ENCODE measurements around the gene SLC12A3.
"Not testable (repeated sequence)": the region's sequence is repeated elsewhere in the genome, so short reads cannot be mapped to it uniquely, and the experiment has no call there.

The SLC12A3 gene

GRCh38 chr16:56927471-56927870, 62.5 kb downstream of the SLC12A3 start:
- no peak for DNase-seq

GRCh38 chr16:56929639-56930038, 64.6 kb downstream of the SLC12A3 start:
- DNase-seq, result no peak

GRCh38 chr16:56930486-56931270, 65.7 kb downstream of the SLC12A3 start:
- DNase-seq, result no peak

GRCh38 chr16:56931271-56931891, 66.4 kb downstream of the SLC12A3 start:
- no peak for DNase-seq

- DNase-seq, result peak; percentile 97
These were observed 67.1 kb downstream of the SLC12A3 start, which contains the start of gene HERPUD1 for GRCh38 chr16:56931892-56932720. HERPUD1 (plus strand) TSS chr16:56932142; CDS start chr16:56932245, 103 bp downstream.

GRCh38 chr16:56932721-56933619, 68.0 kb downstream of the SLC12A3 start:
- DNase-seq, result no peak

- DNase-seq, result no peak
These were observed 69.0 kb downstream of the SLC12A3 start for GRCh38 chr16:56933828-56934598.

GRCh38 chr16:56934599-56935145, 69.7 kb downstream of the SLC12A3 start:
- not testable (repeated sequence) for DNase-seq

GRCh38 chr16:56935201-56935600, 70.2 kb downstream of the SLC12A3 start:
- no peak for DNase-seq

- no peak for DNase-seq
These were observed 71.5 kb downstream of the SLC12A3 start for GRCh38 chr16:56936491-56936890.

GRCh38 chr16:56936950-56937349, 71.9 kb downstream of the SLC12A3 start:
- no peak for DNase-seq

GRCh38 chr16:56938664-56939513, 73.9 kb downstream of the SLC12A3 start:
- DNase-seq, result no peak

- DNase-seq, result no peak
These were observed 74.8 kb downstream of the SLC12A3 start for GRCh38 chr16:56939801-56940200.

GRCh38 chr16:56941092-56941491, 76.1 kb downstream of the SLC12A3 start:
- DNase-seq, result no peak

GRCh38 chr16:56941856-56942331, 76.9 kb downstream of the SLC12A3 start:
- no peak for DNase-seq

GRCh38 chr16:56943761-56944375, 78.9 kb downstream of the SLC12A3 start:
- no peak for DNase-seq

GRCh38 chr16:56944954-56945839, 80.2 kb downstream of the SLC12A3 start:
- no peak for DNase-seq

GRCh38 chr16:56945847-56946527, 81.0 kb downstream of the SLC12A3 start:
- no peak for DNase-seq
